GM18511 (cell line): ENCODE measurements around the gene ADAMTSL1.
A peak's percentile ranks its signal among the peaks of the same experiment; 100 is the strongest.

Source experiments
- ATAC-seq: cut with Tn5 transposase; IDR thresholded peaks from one replicate; pipeline ENCODE4 v1.9.1; 2021; ENCODE audit warnings: mild to moderate bottlenecking, moderate library complexity; ENCODE audit not compliant: unreplicated experiment

The ADAMTSL1 gene

DNA sequence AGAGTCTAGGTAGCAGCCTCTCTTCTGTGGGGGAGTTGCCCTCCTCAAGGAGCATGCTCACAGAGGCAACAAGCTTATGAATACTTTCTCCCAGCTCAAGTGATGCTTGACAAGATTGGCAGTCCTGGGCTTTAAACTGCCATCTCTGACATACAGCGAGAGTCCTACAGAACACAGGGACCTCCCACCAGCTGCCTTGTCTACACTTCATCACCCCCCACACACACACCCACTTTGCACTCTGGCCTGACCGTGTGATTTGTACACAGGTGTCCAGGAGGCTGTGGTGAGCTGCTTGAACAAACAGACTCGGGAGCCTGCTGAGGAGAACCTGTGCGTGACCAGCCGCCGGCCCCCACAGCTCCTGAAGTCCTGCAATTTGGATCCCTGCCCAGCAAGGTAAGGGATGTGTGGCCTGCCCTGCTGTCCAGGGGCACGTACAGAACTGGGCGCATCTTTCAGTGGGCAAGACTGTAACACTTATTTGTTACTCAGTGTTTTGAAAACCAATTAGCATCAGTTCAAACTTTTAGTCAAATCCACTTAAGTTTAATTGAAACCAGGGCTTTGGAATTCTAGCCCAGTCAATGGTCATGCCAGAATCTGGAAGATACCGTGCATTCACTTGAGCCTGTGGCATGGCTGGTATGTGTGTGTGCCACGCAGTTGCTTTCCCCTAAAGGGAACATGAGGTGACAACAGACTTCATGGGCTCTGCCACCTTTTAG is 247.5 kb downstream of the ADAMTSL1 start:
- no peak for ATAC-seq

DNA sequence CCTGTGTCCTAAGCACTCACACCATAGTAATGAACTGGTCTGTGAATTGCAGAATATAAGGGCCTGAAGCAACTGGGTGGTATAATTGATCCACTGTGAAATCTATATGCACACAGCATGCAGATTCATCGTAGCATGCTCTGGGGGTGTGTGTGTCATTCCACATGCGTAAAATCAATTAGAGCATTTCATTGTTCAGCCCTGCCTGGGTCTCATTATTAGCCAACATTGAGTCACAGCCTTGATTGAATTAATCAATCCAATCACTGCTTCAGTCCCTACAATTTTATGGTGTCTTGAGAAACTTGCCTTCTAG is 248.0 kb downstream of the ADAMTSL1 start:
- ATAC-seq: no peak

DNA sequence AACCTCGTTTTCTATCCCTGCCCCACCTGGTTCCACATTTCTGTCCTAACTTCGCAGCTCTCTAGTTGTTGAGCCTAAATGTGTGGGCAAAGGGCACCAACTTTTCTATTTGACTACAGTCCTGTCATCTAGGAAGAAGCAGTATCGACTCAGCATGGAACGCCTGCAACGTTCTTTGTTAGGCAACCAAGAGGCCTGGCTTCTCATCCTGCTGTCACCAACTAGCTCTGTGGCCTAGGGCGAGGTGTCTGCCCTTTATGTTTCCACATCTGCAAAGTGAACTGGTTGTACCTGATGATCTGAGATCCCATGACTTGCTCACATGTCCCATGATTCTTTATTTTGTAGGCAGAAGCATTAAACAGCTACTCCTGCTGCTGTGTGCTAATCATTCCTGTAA is 248.9 kb downstream of the ADAMTSL1 start:
- ATAC-seq: no peak

- no peak for ATAC-seq
These were observed 249.4 kb downstream of the ADAMTSL1 start for GRCh38 chr9:18723366-18723765.

GRCh38 chr9:18726546-18726945 is 252.6 kb downstream of the ADAMTSL1 start:
- no peak for ATAC-seq

DNA sequence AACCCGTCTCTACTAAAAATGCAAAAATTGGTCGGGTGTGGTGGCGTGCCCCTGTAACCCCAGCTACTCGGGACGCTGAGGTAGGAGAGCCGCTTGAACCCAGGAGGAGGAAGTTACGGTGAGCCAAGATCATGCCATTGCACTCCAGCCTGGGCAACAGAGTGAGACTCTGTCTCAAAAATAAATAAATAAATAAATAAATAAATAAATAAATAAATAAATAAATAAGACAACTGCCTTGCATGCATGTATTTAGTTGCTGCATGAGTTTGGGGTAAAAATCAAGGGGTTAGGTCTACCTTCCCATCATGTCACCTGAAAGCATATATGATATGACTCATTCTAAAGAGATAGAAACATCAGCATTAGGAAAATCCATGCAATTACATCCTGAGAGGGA is 254.0 kb downstream of the ADAMTSL1 start:
- no peak for ATAC-seq

DNA sequence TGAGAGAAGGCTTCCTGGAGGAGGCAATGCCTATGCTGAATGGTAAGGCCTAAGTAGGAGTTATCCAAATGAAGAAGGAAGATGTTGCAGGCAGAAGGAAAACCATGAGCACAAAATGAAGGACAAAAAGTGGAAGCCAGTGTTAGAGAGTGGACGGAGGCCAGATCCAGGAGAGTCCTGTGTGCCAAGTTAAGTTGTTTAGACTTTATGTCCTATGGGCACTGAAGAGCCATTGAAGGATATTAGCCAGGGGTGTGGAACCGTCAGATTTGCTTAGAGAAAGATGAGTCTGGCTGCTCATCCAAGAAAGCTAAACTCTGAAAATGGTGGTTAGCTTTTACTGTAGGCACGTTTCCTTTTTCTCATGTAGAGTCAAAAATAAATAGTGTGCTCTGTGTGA is 254.7 kb downstream of the ADAMTSL1 start:
- no peak for ATAC-seq

GRCh38 chr9:18730241-18730640 is 256.3 kb downstream of the ADAMTSL1 start:
- no peak for ATAC-seq

DNA sequence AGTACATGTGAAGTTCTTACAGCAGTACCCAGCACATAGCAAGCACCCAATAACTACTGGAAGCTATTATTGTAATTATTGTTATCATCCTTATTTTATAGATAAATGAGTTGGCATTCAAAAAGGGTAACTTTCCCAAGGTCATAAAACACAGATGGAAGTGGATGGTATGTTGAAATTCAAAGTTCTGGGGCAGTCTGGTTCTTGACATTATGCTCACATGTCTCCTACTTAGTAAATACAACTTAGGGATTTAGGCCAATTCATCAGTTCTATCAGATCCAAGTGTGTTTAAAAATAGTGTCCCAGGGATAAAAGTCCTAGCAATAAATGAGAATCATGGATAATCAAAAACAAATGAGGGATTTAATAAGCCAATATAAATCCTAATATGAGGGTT is 265.2 kb downstream of the ADAMTSL1 start:
- no peak for ATAC-seq

DNA sequence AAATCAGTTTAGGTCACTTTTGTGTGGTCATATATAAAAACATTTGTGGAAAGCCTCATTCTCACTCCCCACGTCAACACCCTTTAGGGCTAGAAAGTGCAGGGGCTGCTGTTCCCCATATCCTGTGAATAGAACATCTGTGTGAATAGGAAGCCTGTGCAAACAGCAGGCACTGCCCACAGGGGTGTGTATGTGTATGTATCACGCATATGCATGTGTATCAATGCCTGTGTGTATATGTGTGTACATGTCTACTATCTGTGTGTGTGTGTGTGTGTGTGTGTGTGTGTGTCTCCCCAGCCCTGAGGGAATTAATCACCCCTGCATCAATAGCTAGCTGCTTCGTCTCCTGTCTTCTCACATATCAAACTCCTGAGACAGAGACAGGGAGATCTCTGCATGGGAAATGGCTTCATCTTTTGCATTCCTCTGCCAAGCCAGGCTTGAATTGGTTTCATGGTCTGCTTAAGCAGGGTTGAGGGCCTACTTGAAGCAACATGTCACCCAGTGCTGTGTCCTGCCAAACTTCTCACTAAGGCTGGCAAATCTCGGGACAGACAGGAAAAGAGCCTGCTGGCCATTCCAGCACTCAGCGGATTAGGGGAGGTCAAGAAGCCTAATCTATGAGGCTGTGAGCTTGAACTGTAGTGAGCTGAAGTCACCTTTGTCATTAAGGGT is 265.8 kb downstream of the ADAMTSL1 start:
- no peak for ATAC-seq

DNA sequence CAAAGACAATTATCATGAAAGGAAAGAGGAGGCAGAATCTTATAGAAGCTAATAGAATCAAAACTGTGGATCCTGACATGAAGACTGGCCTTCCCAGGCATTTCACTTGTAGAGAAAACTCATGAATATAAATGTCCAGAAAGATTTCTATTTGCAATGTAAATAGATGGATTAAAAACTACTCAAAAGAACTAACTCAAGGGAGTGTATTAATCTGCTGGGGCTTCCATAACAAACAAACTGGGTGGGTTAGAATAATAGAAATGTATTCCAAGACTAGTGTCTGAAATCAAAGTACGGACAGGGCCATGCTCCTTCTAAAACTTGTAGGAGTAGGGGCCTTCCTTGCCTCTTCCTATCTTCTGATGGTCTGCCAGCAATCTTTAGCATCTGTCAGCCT is 267.4 kb downstream of the ADAMTSL1 start:
- ATAC-seq: no peak

DNA sequence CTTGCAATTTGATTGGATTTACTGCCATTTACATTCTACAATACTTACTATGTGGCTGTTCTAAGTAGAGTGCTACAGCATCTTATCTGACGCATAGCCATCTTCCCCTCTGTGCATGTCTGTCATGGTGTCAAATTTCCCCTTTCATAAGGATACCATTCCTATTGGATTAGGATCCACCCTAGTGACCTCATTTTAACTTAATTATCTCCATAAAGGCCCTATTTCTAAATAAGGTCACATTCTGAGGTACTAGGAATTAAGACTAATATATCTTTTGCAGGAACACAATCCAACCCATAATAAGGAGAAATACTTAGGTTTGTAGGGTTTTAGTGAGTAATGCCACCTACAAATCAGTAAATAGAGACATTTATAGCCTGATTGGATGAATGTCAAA is 268.0 kb downstream of the ADAMTSL1 start:
- ATAC-seq: no peak

GRCh38 chr9:18743421-18743820 is 269.5 kb downstream of the ADAMTSL1 start:
- ATAC-seq: no peak

DNA sequence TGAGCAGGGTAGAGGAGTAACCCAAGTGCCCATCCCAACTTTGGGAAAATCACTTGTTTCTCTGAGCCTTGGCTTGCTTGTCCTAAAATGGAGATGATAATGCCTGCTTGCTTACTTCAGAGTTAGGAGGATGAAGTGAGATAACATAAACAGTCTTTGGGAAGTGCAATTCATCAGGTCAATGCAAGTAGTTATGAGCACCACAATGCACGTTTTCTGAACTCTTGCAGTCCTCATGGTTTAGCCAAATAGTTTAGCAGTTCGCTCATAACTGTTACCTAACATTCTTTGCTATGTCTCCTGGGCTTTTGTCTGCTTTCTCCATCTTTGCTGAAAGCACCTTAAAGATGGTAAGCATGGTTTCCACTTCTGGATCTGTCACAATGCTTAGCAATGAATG is 270.0 kb downstream of the ADAMTSL1 start:
- no peak for ATAC-seq

DNA sequence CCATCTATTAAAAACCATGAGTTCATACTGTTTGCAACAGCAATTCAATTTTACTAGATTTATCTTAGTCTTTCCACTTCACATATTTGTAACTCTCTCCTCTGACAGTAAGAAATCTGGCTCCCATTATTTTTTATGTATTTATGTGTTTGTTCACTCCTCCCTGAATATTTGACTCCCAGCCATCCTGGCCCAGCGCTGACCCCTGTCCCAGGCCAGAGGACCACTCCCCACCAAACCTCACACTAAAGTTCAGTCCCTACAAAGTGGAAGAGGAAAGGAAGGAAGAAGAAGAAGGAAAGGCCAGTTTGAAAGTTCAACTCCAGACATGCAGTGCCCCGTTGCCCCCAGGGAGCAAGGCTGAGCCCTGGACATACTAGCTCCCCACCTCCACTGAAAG is 271.8 kb downstream of the ADAMTSL1 start:
- no peak for ATAC-seq

DNA sequence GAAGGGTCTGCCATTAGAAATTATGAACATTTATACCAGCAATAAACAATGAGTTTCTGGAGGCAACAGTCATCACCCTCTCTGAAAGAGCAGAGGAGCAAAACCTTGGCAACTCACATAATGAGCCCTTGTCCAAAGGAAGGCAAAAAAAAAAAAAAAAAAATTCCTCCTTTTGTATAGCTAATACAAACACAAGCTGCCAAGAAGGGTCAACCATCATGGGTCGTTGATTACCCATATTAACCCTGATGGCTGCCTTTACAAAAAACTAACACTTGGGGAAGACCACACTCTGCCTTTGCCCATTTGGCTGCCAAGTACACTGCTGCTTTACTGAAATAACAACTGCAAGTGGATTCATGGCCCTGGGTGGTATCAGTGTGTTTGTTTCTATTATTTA is 272.7 kb downstream of the ADAMTSL1 start:
- ATAC-seq: no peak

DNA sequence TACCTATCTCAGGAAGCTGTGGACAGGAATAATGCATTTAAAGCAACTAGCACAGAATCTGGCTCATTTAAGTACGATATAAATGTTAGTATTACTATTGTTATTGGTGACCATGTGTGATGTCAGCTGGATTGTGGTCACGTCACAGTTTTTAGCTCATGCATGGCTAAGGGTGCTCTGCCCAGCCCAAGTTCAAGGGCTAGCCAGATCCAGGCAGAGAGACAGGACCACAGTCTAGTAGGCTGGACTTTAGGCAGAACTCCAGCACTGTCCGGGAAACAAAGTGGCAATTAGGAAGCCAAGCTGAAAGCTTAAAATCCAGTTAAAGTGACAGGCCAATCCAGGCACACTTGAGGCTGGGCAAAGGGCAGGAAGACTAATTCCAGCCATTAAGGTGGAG is 273.6 kb downstream of the ADAMTSL1 start:
- ATAC-seq: no peak

GRCh38 chr9:18748251-18748701 is 274.3 kb downstream of the ADAMTSL1 start:
- no peak for ATAC-seq

DNA sequence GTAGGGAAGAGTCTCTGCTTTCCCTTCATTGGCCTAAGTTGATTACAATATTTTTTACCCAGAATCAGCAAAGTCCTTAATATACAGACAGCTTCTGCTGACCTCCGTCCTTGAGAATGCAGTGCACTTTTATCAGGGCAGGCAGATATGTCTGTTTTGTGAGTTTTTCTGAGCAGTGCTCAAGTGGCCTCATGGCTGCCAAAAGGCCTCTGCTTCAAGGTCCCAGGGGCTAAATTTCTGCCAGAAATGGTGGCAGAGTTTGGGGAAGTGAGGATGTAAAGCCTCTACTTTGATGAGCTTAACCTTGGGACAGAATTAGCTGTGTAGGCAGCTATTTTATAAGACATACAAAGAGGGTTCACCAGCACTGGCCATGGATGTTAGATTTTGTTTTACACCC is 275.8 kb downstream of the ADAMTSL1 start:
- ATAC-seq: no peak

GRCh38 chr9:18753904-18754303 is 280.0 kb downstream of the ADAMTSL1 start:
- ATAC-seq: no peak

GRCh38 chr9:18754537-18754936 is 280.6 kb downstream of the ADAMTSL1 start:
- no peak for ATAC-seq

- ATAC-seq: no peak
These were observed 281.3 kb downstream of the ADAMTSL1 start for GRCh38 chr9:18755263-18755662.

- ATAC-seq: peak; percentile 76
These were observed 282.8 kb downstream of the ADAMTSL1 start for GRCh38 chr9:18756712-18757125.
